Measurements from ENCODE around the gene FAM13A. TPM values are rescaled to one million over a fixed set of nuclear protein-coding genes. Genes with fewer than 3 reads are reported as not detected.

Gene FAM13A
- total and polyA plus RNA-seq, 2 donors (not counting 3 experiments of a cell fraction or from before 2014, with no cell fraction given) = 3.3 to 10.5 TPM

DNA sequence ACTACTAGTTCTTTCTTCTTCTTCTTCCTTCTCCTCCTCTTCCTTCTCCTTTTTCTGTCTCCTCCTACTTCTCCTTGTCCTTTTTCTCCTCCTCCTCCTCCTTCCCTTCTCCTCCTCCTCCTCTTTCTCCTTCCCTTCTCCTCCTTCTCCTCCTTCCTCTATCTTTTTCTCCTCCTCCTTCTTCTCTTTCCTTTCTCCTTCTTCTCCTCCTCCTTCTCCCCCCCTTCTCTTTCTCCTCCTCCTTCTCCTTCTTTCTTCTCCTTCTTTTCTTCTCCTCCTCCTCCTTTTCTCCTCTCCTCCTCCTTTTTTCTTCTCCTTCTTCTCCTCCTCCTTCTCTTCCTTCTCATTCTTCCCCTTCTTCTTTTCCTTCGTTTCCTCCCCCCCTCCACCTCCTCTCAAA is 337.6 kb downstream of the FAM13A start:
- POLR2A ChIA-PET = no interaction called here
- Histone ChIP-seq H3K27me3 (ENCODE audit: control insufficient read depth in 2 of 2, insufficient read depth in 2 of 2, low read length in 2 of 2) (no peaks in the 10 kb centered on the region), H3K4me2 (ENCODE audit: insufficient read depth, low read length) (no peak overlapping the region), H3K36me3 (ENCODE audit: control insufficient read depth in 2 of 2, extremely low read depth in 1 of 2, insufficient read depth in 2 of 2, low read length in 2 of 2) (peaks cover 0 to 4% of the 10 kb centered on the region in 2 experiments), H3K4me1 (ENCODE audit: control insufficient read depth, extremely low read depth, insufficient read depth, low read length) (no peaks in the 10 kb centered on the region), H3K79me2 (ENCODE audit: control insufficient read depth, insufficient read depth, low read length) (no peaks in the 10 kb centered on the region), H3K9ac (replicated peaks; ENCODE audit: extremely low read depth, insufficient read depth, low read length) (no peak overlapping the region), H2AFZ (ENCODE audit: low read depth, low read length) (no peak overlapping the region), H3K27ac (ENCODE audit: insufficient read depth, low read depth, low read length) (no peak overlapping the region), H3K4me3 (replicated peaks in 1 of 3; ENCODE audit: insufficient read depth in 1 of 3, low read depth in 1 of 3, low read length in 3 of 3) (no peak overlapping the region), H4K20me1 (replicated peaks; ENCODE audit: control insufficient read depth, extremely low read depth, insufficient read depth, low read length) (no peaks in the 10 kb centered on the region), H3K9me3 (replicated peaks; ENCODE audit: control insufficient read depth, insufficient read depth, low read length) (no peaks in the 10 kb centered on the region), H3K9me1 (replicated peaks; ENCODE audit: control insufficient read depth, extremely low read depth, insufficient read depth, low read length) (no peaks in the 10 kb centered on the region)
- dilution Hi-C loops (cut with MboI; ENCODE audit: extremely low pct_ligation_motif_present, low sequenced_read_pairs) = no loop called here
- BruUV-seq (replicated peaks) = no TSS peak
- no peak for FAIRE-seq
- DNase-seq (ENCODE audit: low read depth, low spot score) = no peak
- CTCF ChIA-PET = interaction anchor here (1.4 kb wide), 1 partner anchor 180 kb away, joined by 3 read pairs; no protein-coding TSS in a partner anchor
- TF ChIP-seq MYC (IDR thresholded peaks at IDR 0.05; ENCODE audit: low read depth, low read length) (no peak), JUN (IDR thresholded peaks at IDR 0.05; ENCODE audit: borderline replicate concordance, insufficient read depth, insufficient read length, low read depth) (no peak), EZH2 (IDR thresholded peaks at IDR 0.05; ENCODE audit: borderline replicate concordance, low read depth, low read length, severe bottlenecking) (no peak), POLR2AphosphoS5 (IDR thresholded peaks at IDR 0.05; ENCODE audit: insufficient read depth, low read depth, low read length) (no peak), GATA2 (IDR thresholded peaks at IDR 0.05; ENCODE audit: insufficient read depth, insufficient read length, low read depth, low read length) (no peak), POLR2A (IDR thresholded peaks at IDR 0.05; ENCODE audit: low read depth, low read length) (no peak), FOS (IDR thresholded peaks at IDR 0.05; ENCODE audit: borderline replicate concordance, insufficient read depth, low read length) (no peak)
- TF ChIP-seq, protein P1, sequence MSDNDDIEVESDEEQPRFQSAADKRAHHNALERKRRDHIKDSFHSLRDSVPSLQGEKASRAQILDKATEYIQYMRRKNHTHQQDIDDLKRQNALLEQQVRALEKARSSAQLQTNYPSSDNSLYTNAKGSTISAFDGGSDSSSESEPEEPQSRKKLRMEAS (IDR thresholded peaks at IDR 0.05; ENCODE audit: insufficient read depth, insufficient read length) = no peak
- TF ChIP-seq, protein P2, sequence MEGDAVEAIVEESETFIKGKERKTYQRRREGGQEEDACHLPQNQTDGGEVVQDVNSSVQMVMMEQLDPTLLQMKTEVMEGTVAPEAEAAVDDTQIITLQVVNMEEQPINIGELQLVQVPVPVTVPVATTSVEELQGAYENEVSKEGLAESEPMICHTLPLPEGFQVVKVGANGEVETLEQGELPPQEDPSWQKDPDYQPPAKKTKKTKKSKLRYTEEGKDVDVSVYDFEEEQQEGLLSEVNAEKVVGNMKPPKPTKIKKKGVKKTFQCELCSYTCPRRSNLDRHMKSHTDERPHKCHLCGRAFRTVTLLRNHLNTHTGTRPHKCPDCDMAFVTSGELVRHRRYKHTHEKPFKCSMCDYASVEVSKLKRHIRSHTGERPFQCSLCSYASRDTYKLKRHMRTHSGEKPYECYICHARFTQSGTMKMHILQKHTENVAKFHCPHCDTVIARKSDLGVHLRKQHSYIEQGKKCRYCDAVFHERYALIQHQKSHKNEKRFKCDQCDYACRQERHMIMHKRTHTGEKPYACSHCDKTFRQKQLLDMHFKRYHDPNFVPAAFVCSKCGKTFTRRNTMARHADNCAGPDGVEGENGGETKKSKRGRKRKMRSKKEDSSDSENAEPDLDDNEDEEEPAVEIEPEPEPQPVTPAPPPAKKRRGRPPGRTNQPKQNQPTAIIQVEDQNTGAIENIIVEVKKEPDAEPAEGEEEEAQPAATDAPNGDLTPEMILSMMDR (IDR thresholded peaks at IDR 0.05; ENCODE audit: extremely low read depth in 1 of 2, insufficient read depth in 1 of 2, low read depth in 1 of 2, low read length in 2 of 2) = no peak
- intact Hi-C loops (cut with micrococcal nuclease) = no loop called here
